HepG2 (cell line): ENCODE data around the gene LEMD2. TPM values are rescaled to one million over a fixed set of nuclear protein-coding genes. Genes with fewer than 3 reads are reported as not detected.

Experiments
- ATAC-seq: fragments of 200-7000 bp; cut with Tn5 transposase; 3 replicates; pipeline ENCODE4 v1.9.1; 2020; ENCODE audit warnings: mild to moderate bottlenecking, moderate library complexity
- BruUV-seq: library from RNA; stranded (reverse); fragments of 400-500 nt; replicated peaks from 2 replicates; lab custom pipeline; 2021; lab: Mats Ljungman, UMichigan
- CTCF ChIA-PET: fragments of 300-600 bp; formaldehyde crosslinking; extraction: SDS; loops from one replicate; lab custom pipeline; 2021; ENCODE audit warnings: low total read pairs, inconsistent platforms, low intra/inter-chr PET ratio; lab: Yijun Ruan, JAX
- POLR2A ChIA-PET: fragments of 350-600 bp; sonication (Branson Sonifier 250); formaldehyde crosslinking; loops from one replicate; lab custom pipeline; 2020; ENCODE audit warnings: antibody characterized with exemption, inconsistent platforms; lab: Yijun Ruan, JAX
- DNase-seq: peaks from one replicate; pipeline ENCODE4 v3.0.0-alpha.2; 2015; ENCODE audit warnings: low spot score
- FAIRE-seq: peaks from 3 replicates; lab custom pipeline; 2011; peaks lifted over from hg19 to GRCh38; lab: Jason Lieb, UNC
- H2AFZ ChIP-seq: one replicate; pipeline ENCODE4 v1.6.1; 2011; ENCODE audit warnings: low read length, inconsistent platforms
- H3K27ac ChIP-seq: fragments of 300-600 bp; 3 replicates; pipeline ENCODE4 v1.8.0; 2011; ENCODE audit warnings: mixed run types, mild to moderate bottlenecking, mixed read lengths, low read length, inconsistent platforms; ENCODE audit not compliant: insufficient read depth; ENCODE audit errors: extremely low read length
- H3K27me3 ChIP-seq, 2 experiments: fragments of 200-600 bp in 1 of 2; 2 replicates in 1 of 2; 3 replicates in 1 of 2; pipeline versions ENCODE4 v1.6.0 to v1.8.0; 2011; ENCODE audit warnings: low read length in 2 of 2, mild to moderate bottlenecking in 2 of 2, moderate library complexity in 2 of 2, inconsistent platforms in 1 of 2; ENCODE audit not compliant: insufficient read depth in 2 of 2, control insufficient read depth in 1 of 2
- H3K36me3 ChIP-seq, 2 experiments: fragments of 200-600 bp in 1 of 2; replicated peaks in 1 of 2; 2 replicates in 1 of 2; 3 replicates in 1 of 2; pipeline versions ENCODE4 v1.5.1 to v1.8.0; 2011; ENCODE audit warnings: low read length in 2 of 2, inconsistent platforms in 1 of 2; ENCODE audit not compliant: insufficient read depth in 2 of 2, control insufficient read depth in 1 of 2
- H3K4me1 ChIP-seq: 2 replicates; pipeline ENCODE4 v1.5.1; 2012; ENCODE audit warnings: low read length, inconsistent platforms; ENCODE audit not compliant: insufficient read depth
- H3K4me2 ChIP-seq: 2 replicates; pipeline ENCODE4 v1.6.0; 2011; ENCODE audit warnings: low read depth, low read length, inconsistent platforms
- H3K4me3 ChIP-seq, 3 experiments: fragments of 200-600 bp in 1 of 3; sonication (generic), shearing (Covaris generic) in 1 of 3; replicated peaks in 1 of 3; 2 replicates each; pipeline ENCODE4 v1.5.1; 2011 to 2016; ENCODE audit warnings: low read length in 3 of 3, inconsistent platforms in 2 of 3, low read depth in 2 of 3, mild to moderate bottlenecking in 2 of 3, control low read depth in 1 of 3, mixed read lengths in 1 of 3; ENCODE audit not compliant: insufficient read depth in 1 of 3
- H3K79me2 ChIP-seq: one replicate; pipeline ENCODE4 v1.6.1; 2011; ENCODE audit warnings: low read length, inconsistent platforms; ENCODE audit not compliant: insufficient read depth
- H3K9ac ChIP-seq: 2 replicates; pipeline ENCODE4 v1.6.0; 2011; ENCODE audit warnings: mild to moderate bottlenecking, low read depth, low read length, inconsistent platforms; ENCODE audit not compliant: insufficient read depth
- H3K9me3 ChIP-seq: 2 replicates; pipeline ENCODE4 v1.5.1; 2012; ENCODE audit warnings: mild to moderate bottlenecking, low read length
- H4K20me1 ChIP-seq: 2 replicates; pipeline ENCODE4 v1.6.0; 2011; ENCODE audit warnings: inconsistent platforms, mild to moderate bottlenecking, low read length, moderate library complexity; ENCODE audit not compliant: insufficient read depth
- ARNTL ChIP-seq: sonication (generic); formaldehyde crosslinking; IDR thresholded peaks from 2 replicates; pipeline ENCODE4 v1.4.0; 2020; ENCODE audit warnings: mild to moderate bottlenecking, missing genetic modification reagents
- ATF3 ChIP-seq: sonication (generic); formaldehyde crosslinking; IDR thresholded peaks from 2 replicates; pipeline ENCODE4 v1.4.0; 2020; ENCODE audit warnings: missing genetic modification reagents
- ATF7 ChIP-seq, 2 experiments: fragments of 450-650 bp in 1 of 2; sonication (generic) in 1 of 2; formaldehyde crosslinking in 1 of 2; IDR thresholded peaks; 2 replicates each; pipeline versions ENCODE4 v1.4.0 to v1.6.1; 2016 to 2020; ENCODE audit warnings: antibody characterized with exemption in 1 of 2, mild to moderate bottlenecking in 1 of 2, missing genetic modification reagents in 1 of 2
- PHF5A ChIP-seq: IDR thresholded peaks from one replicate; pipeline ENCODE4 v1.6.1; 2018; ENCODE audit warnings: low read depth, missing genetic modification reagents; ENCODE audit not compliant: unreplicated experiment
- POLR2A ChIP-seq, 2 experiments: IDR thresholded peaks; 2 replicates each; pipeline ENCODE4 v1.6.1; 2011; ENCODE audit warnings: low read depth in 2 of 2, low read length in 2 of 2, mild to moderate bottlenecking in 1 of 2, moderate library complexity in 1 of 2; ENCODE audit not compliant: insufficient read depth in 1 of 2
- ZNF24 ChIP-seq: fragments of 450-650 bp; IDR thresholded peaks from 2 replicates; pipeline ENCODE4 v1.6.1; 2017; ENCODE audit warnings: antibody characterized with exemption, mild to moderate bottlenecking
- ZNF543 ChIP-seq: sonication (generic); formaldehyde crosslinking; IDR thresholded peaks from 2 replicates; pipeline ENCODE4 v1.4.0; 2020; ENCODE audit warnings: mild to moderate bottlenecking, missing genetic modification reagents
- ZZZ3 ChIP-seq: sonication (generic); formaldehyde crosslinking; IDR thresholded peaks from 2 replicates; pipeline ENCODE4 v1.4.0; 2020; ENCODE audit warnings: missing genetic modification reagents, mild to moderate bottlenecking, borderline replicate concordance
- WGBS: methylation state at CpG from one replicate; pipeline ENCODE4 v1.1.6; 2017; ENCODE audit warnings: low lambda C conversion rate; 5-methylcytosine and 5-hydroxymethylcytosine counted together
- in situ Hi-C: cut with HindIII; loops from 2 replicates; pipeline ENCODE4 v1.10.0; 2017; ENCODE audit warnings: low pct_unique_long_range_greater_than_20kb; ENCODE audit not compliant: extremely low pct_ligation_motif_present
- intact Hi-C: fragments of 100-400 bp; cut with micrococcal nuclease; formaldehyde crosslinking; loops from one replicate; pipeline ENCODE4 v1.10.0; 2022; ENCODE audit not compliant: unreplicated experiment
- polyA plus RNA-seq, 8 experiments: library from polyadenylated mRNA; depleted of rRNA in 3 of 8; stranded (reverse) in 7 of 8; unstranded in 1 of 8; fragments of >200 nt; fragmentation: Illumina TruSeq in 4 of 8; extraction: Trizol in 4 of 8; gene quantifications; 2 replicates each; pipeline versions ENCODE4 v1.2.1 to v1.2.3, GENCODE V29; 2011 to 2016; ENCODE audit warnings: low read depth in 4 of 8, missing spikeins in 1 of 8, mixed read lengths in 1 of 8; ENCODE audit not compliant: insufficient read depth in 1 of 8
- total RNA-seq, 5 experiments: library from RNA; depleted of rRNA; stranded (reverse); fragments of >200 nt; fragmentation: Illumina TruSeq; extraction: Trizol; gene quantifications; 2 replicates each; pipeline ENCODE4 v1.2.3, GENCODE V29; 2016; ENCODE audit warnings: low read depth in 1 of 5

LEMD2 gene
- total and polyA plus RNA-seq, 2 of the 13 experiments (the other 11 are each of a cell fraction or from before 2014, with no cell fraction given): 45.2 to 62.9 TPM

GRCh38 chr6:33776764-33777163, 12.2 kb downstream of the LEMD2 start (continued):
- no peak for TF ChIP-seq ATF3 (CRISPR knock-in tag)
- no peak for TF ChIP-seq PHF5A (CRISPR knock-in tag)
- no peak for TF ChIP-seq ARNTL (CRISPR knock-in tag)
- TF ChIP-seq POLR2A (IDR thresholded peaks at IDR 0.05; ENCODE audit: insufficient read depth in 1 of 2, low read depth in 2 of 2, low read length in 2 of 2): peak in 1 of 2 experiments; percentile 28; a peak in 1 of 4 replicates

- no TSS peak for BruUV-seq
- no peak overlapping the region for H3K4me3 ChIP-seq
- no peak overlapping the region for H3K27ac ChIP-seq
- peaks cover 51 to 82% of the 10 kb centered on the region in 2 experiments for H3K36me3 ChIP-seq
- H3K4me2 ChIP-seq: no peak overlapping the region
- H3K4me1 ChIP-seq: no peaks in the 10 kb centered on the region
- H3K9ac ChIP-seq: no peak overlapping the region
- CTCF ChIA-PET: no interaction called here
- in situ Hi-C loops: no loop called here
- ATAC-seq (no peak), FAIRE-seq (no peak), DNase-seq (no peak)
- POLR2A ChIA-PET: no interaction called here
- intact Hi-C loops: no loop called here
- no peaks in the 10 kb centered on the region for H4K20me1 ChIP-seq
- TF ChIP-seq ATF7 (IDR thresholded peaks at IDR 0.05): no peak
- no peak for TF ChIP-seq ATF7 (CRISPR knock-in tag; IDR thresholded peaks at IDR 0.05)
- no peak for TF ChIP-seq ZNF543 (CRISPR knock-in tag)
- no peaks in the 10 kb centered on the region for H3K27me3 ChIP-seq
- H3K9me3 ChIP-seq: no peaks in the 10 kb centered on the region
- 96% methylated on average over 4 of the region's 4 CpGs for WGBS
- H2AFZ ChIP-seq: no peak overlapping the region
- no peaks in the 10 kb centered on the region for H3K79me2 ChIP-seq
These were observed 12.7 kb downstream of the LEMD2 start for GRCh38 chr6:33776186-33776585.

- no peak overlapping the region for H3K4me3 ChIP-seq
- ChIA-PET POLR2A (no interaction called here), CTCF (no interaction called here)
- no peaks in the 10 kb centered on the region for H3K4me1 ChIP-seq
- FAIRE-seq (no peak), ATAC-seq (no peak), DNase-seq (no peak)
- BruUV-seq: no TSS peak
- 100% methylated on average over 3 of the region's 3 CpGs for WGBS
- TF ChIP-seq ZZZ3 (no peak), ZNF24 (peak; percentile 91)
- no peak overlapping the region for H2AFZ ChIP-seq
- H3K4me2 ChIP-seq: no peak overlapping the region
- no peaks in the 10 kb centered on the region for H3K27me3 ChIP-seq
- H3K9ac ChIP-seq: no peak overlapping the region
- H3K79me2 ChIP-seq: no peaks in the 10 kb centered on the region
- no peaks in the 10 kb centered on the region; the same call in 1 of the 2 replicates for H4K20me1 ChIP-seq
- peaks cover 43 to 70% of the 10 kb centered on the region in 2 experiments for H3K36me3 ChIP-seq
- H3K27ac ChIP-seq: no peak overlapping the region
- intact Hi-C loops: no loop called here
- in situ Hi-C loops: no loop called here
- no peaks in the 10 kb centered on the region for H3K9me3 ChIP-seq
These were observed 14.2 kb downstream of the LEMD2 start for GRCh38 chr6:33774774-33775173.
